Right lobe of liver (tissue), 6 donors: Measurements from ENCODE around the gene TTC7B. TPM values are rescaled to one million over a fixed set of nuclear protein-coding genes. Genes with fewer than 3 reads are reported as not detected.

ENCODE experiments used
- ATAC-seq, 4 donors: fragments of 200-7000 bp; cut with Tn5 transposase; one replicate each; pipeline ENCODE4 v1.9.1; 2020; ENCODE audit warnings: mild to moderate bottlenecking in 4 of 4, moderate library complexity in 4 of 4
- DNase-seq, 3 donors: peaks; one replicate each; pipeline ENCODE4 v3.0.0-alpha.2; 2020
- H3K27ac ChIP-seq, 3 donors: fragments of 200-600 bp; one replicate each; pipeline ENCODE4 v1.8.0; 2022
- H3K27me3 ChIP-seq, 2 donors: fragments of 200-600 bp; one replicate each; pipeline ENCODE4 v1.8.0; 2022
- H3K36me3 ChIP-seq, 4 donors: fragments of 200-600 bp; sonication (generic) in 1 of 4; one replicate each; pipeline versions ENCODE4 v1.5.1 to v1.8.0; 2017 to 2022; ENCODE audit warnings: control low read depth in 1 of 4
- H3K4me1 ChIP-seq, 4 donors: fragments of 200-600 bp; sonication (generic) in 1 of 4; one replicate each; pipeline versions ENCODE4 v1.5.1 to v1.8.0; 2017 to 2022; ENCODE audit warnings: control low read depth in 1 of 4
- H3K4me3 ChIP-seq, 3 donors: fragments of 200-600 bp; one replicate each; pipeline ENCODE4 v1.8.0; 2022
- H3K9me3 ChIP-seq, 4 donors: fragments of 200-600 bp; sonication (generic) in 1 of 4; one replicate each; pipeline versions ENCODE4 v1.5.1 to v1.8.0; 2017 to 2022; ENCODE audit warnings: control low read depth in 1 of 4
- CTCF ChIP-seq, 4 donors: fragments of 200-600 bp in 3 of 4; fragments of 450-650 bp in 1 of 4; IDR thresholded peaks; one replicate each; pipeline versions ENCODE4 v1.5.1 to v1.8.0; 2016 to 2022; ENCODE audit warnings: antibody characterized with exemption in 4 of 4, mild to moderate bottlenecking in 2 of 4
- POLR2A ChIP-seq: fragments of 450-650 bp; IDR thresholded peaks from one replicate; pipeline ENCODE4 v1.6.1; 2017; ENCODE audit warnings: antibody characterized with exemption, mild to moderate bottlenecking
- WGBS: methylation state at CpG from one replicate; pipeline ENCODE4 v1.1.6; 2018; ENCODE audit warnings: low coverage, low lambda C conversion rate; ENCODE audit not compliant: insufficient coverage; ENCODE audit errors: missing lambda C conversion rate; 5-methylcytosine and 5-hydroxymethylcytosine counted together
- intact Hi-C, 2 donors: fragments of 100-400 bp; cut with DNase I; formaldehyde crosslinking; loops; one replicate each; pipeline versions ENCODE4 v1.11.2 to v1.14.1; 2022
- total RNA-seq, 6 experiments: library from RNA; depleted of rRNA in 2 of 6; stranded (reverse); fragments of >200 nt in 2 of 6; fragmentation: NEBNext Ultra II Directional in 3 of 6; extraction: Animal tissue kit (Norgen Biotek cat#: 25700) in 3 of 6; gene quantifications; one replicate each; pipeline versions ENCODE4 v1.1.0 to v1.2.4, GENCODE V29; 2016 to 2023
- donor health status: DM: no; HTN: yes; CAD: no.
- donor health status: DM: no; HTN: no; CAD: no.
- donor health status: DM: no; HTN: no; CAD: no.
- donor health status: DM: no; HTN: yes; CAD: no.
- donor health status: DM: no; HTN: yes; CAD: no.

The TTC7B gene
- total RNA-seq, 6 experiments from 2014 or later = 18.4 to 56.1 (median 37.5) TPM

GRCh38 chr14:90596733-90597132, 219.5 kb downstream of the TTC7B start:
- intact Hi-C loops = no loop called here

GRCh38 chr14:90593254-90594040, 222.8 kb downstream of the TTC7B start:
- Histone ChIP-seq H3K36me3 (no peaks in the 10 kb centered on the region), H3K9me3 (no peaks in the 10 kb centered on the region), H3K4me1 (no peaks in the 10 kb centered on the region), H3K4me3 (no peak overlapping the region), H3K27ac (no peak overlapping the region), H3K27me3 (no peaks in the 10 kb centered on the region)
- TF ChIP-seq CTCF (IDR thresholded peaks at IDR 0.05) (no peak), POLR2A (no peak)
- intact Hi-C loops = no loop called here
- no peak for DNase-seq
- peak in 1 of 4 donors; percentile 36 for ATAC-seq
- 90% methylated on average over 14 of the region's 25 CpGs for WGBS

More at GRCh38 chr14:90596733-90597132, 219.5 kb downstream of the TTC7B start:
- Histone ChIP-seq H3K36me3 (no peaks in the 10 kb centered on the region), H3K4me1 (no peaks in the 10 kb centered on the region), H3K27ac (no peak overlapping the region), H3K9me3 (no peaks in the 10 kb centered on the region), H3K27me3 (no peaks in the 10 kb centered on the region), H3K4me3 (no peak overlapping the region)
- no peak for DNase-seq
- no peak for ATAC-seq
- WGBS = 92% methylated on average over 7 of the region's 8 CpGs
- TF ChIP-seq CTCF (IDR thresholded peaks at IDR 0.05) (no peak), POLR2A (no peak)

DNA sequence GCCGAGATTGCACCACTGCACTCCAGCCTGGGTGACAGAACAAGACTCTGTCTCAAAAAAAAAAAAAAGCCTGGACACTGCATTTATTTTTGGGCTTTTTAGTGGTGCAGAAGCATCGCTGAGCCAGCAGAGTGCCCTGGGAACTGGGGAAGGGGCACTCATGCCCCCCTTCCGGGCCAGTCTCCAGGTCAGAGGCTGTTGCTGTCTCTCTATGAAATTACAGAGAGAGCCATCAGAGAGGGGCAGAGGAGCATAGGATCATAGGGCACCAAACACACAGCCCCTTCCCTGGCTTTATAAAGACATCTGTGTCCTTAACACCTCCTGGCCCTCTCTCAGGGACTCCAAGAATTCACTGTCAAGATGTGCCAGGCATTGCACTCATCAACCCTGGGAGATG, 223.6 kb downstream of the TTC7B start:
- Histone ChIP-seq H3K27me3 (no peaks in the 10 kb centered on the region), H3K9me3 (no peaks in the 10 kb centered on the region), H3K36me3 (no peaks in the 10 kb centered on the region), H3K4me3 (no peak overlapping the region), H3K4me1 (no peaks in the 10 kb centered on the region), H3K27ac (no peak overlapping the region)
- WGBS = no CpG with 5 or more reads among the region's 3 CpGs
- DNase-seq (no peak), ATAC-seq (no peak)
- intact Hi-C loops = no loop called here
- TF ChIP-seq CTCF (IDR thresholded peaks at IDR 0.05) (no peak), POLR2A (no peak)

GRCh38 chr14:90587918-90588317, 228.3 kb downstream of the TTC7B start:
- 60% methylated on average over 8 of the region's 10 CpGs for WGBS
- Histone ChIP-seq H3K4me1 (no peaks in the 10 kb centered on the region), H3K36me3 (no peaks in the 10 kb centered on the region), H3K9me3 (no peaks in the 10 kb centered on the region), H3K27me3 (no peaks in the 10 kb centered on the region), H3K4me3 (no peak overlapping the region), H3K27ac (no peak overlapping the region)
- TF ChIP-seq POLR2A (no peak), CTCF (IDR thresholded peaks at IDR 0.05) (no peak)
- DNase-seq (no peak), ATAC-seq (peak; percentile 53 to 89 (median 82))
- intact Hi-C loops = no loop called here
